K562 (cell line): Measurements from ENCODE around the gene CD48. TPM values are rescaled to one million over a fixed set of nuclear protein-coding genes. Genes with fewer than 3 reads are reported as not detected.

Source experiments
- C11orf30 ChIP-seq: fragments of 450-650 bp; IDR thresholded peaks from 2 replicates; pipeline ENCODE4 v1.6.1; 2016; ENCODE audit warnings: low read depth, mild to moderate bottlenecking
- JUND ChIP-seq, 2 experiments: IDR thresholded peaks; 2 replicates in 1 of 2; 3 replicates in 1 of 2; pipeline ENCODE4 v1.6.1; 2011; ENCODE audit warnings: borderline replicate concordance in 2 of 2, low read depth in 2 of 2, low read length in 2 of 2, improper control_type of control experiment in 1 of 2, missing biosample characterization in 1 of 2, missing genetic modification characterization in 1 of 2, missing genetic modification reagents in 1 of 2
- KLF10 ChIP-seq: fragments of 250-450 bp; sonication (Bioruptor Pico); IDR thresholded peaks from 2 replicates; pipeline ENCODE4 v1.6.1; 2021; ENCODE audit warnings: matching md5 sums
- MGA ChIP-seq: fragments of 450-650 bp; IDR thresholded peaks from 2 replicates; pipeline ENCODE4 v1.6.1; 2016; ENCODE audit warnings: mild to moderate bottlenecking, moderate library complexity
- PML ChIP-seq: IDR thresholded peaks from 2 replicates; pipeline ENCODE4 v1.6.1; 2012; ENCODE audit warnings: low read length, inconsistent platforms
- TARDBP ChIP-seq: fragments of 450-650 bp; IDR thresholded peaks from 2 replicates; pipeline ENCODE4 v1.6.1; 2016
- ZBTB11 ChIP-seq, 3 experiments: fragments of 200-800 bp in 1 of 3; fragments of 250-450 bp in 1 of 3; fragments of 450-650 bp in 1 of 3; sonication (Bioruptor Pico) in 1 of 3; sonication (Bioruptor generic) in 1 of 3; formaldehyde crosslinking in 1 of 3; IDR thresholded peaks; 2 replicates each; pipeline versions ENCODE4 v1.6.1 to v1.8.0; 2016 to 2022; ENCODE audit warnings: mild to moderate bottlenecking in 2 of 3, missing genetic modification characterization in 2 of 3, missing compliant biosample characterization in 1 of 3, moderate library complexity in 1 of 3
- ZNF830 ChIP-seq: fragments of 250-450 bp; sonication (Bioruptor Pico); IDR thresholded peaks from 2 replicates; pipeline ENCODE4 v1.5.0; 2021; ENCODE audit warnings: mild to moderate bottlenecking
- polyA plus RNA-seq, 8 experiments: library from polyadenylated mRNA; depleted of rRNA in 4 of 8; stranded (reverse) in 5 of 8; unstranded in 3 of 8; fragments of >200 nt; fragmentation: Nextera tagmentation in 2 of 8; fragmentation: Illumina TruSeq in 1 of 8; extraction: Ambion mirVana in 2 of 8; extraction: Trizol in 1 of 8; gene quantifications; 2 replicates each; pipeline versions ENCODE4 v1.2.1 to v1.2.3, GENCODE V29; 2011 to 2014; ENCODE audit warnings: inconsistent platforms in 1 of 8, missing spikeins in 1 of 8
- total RNA-seq, 7 experiments: library from RNA; depleted of rRNA in 6 of 7; stranded (reverse); fragments of >200 nt in 6 of 7; fragmentation: Illumina TruSeq in 2 of 7; extraction: Trizol in 2 of 7; gene quantifications; 2 replicates each; pipeline versions ENCODE4 v1.2.1 to v1.2.3, GENCODE V29; 2011 to 2021; ENCODE audit warnings: low replicate concordance in 1 of 7

CD48 gene
- total and polyA plus RNA-seq, 9 of the 15 experiments (the other 6 are each of a cell fraction or from before 2014, with no cell fraction given): 0.10 to 0.42 (median 0.29) TPM; not detected in 3

DNA sequence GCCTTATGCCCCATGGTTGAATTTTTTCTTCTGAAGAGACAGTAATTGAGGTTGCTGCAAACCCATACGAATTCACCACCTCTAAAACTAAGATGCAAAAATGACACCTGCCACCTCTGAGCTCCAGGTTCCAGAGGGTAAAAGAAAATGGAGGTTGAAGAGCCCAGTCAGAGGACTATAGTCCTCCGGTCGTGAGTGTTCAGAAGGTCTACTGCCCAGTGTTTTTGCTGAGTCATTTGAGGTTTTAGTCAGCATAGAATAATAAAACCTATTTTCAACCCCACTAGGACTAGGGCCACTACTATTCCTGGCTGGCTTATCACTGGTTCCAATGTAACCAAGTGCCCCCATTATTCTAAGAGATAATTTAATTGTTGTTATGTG is 14.5 kb upstream of the CD48 start (continued):
- TF ChIP-seq ZBTB11 (CRISPR knock-in tag; IDR thresholded peaks at IDR 0.05) (no peak), TARDBP (no peak), KLF10 (CRISPR knock-in tag) (no peak), JUND (IDR thresholded peaks at IDR 0.05; ENCODE audit: borderline replicate concordance, low read depth, low read length) (0 out of 2 replicates have a peak, but pooled peaks have one; percentile 50), JUND (tag; IDR thresholded peaks at IDR 0.05; ENCODE audit: borderline replicate concordance, low read depth, low read length) (no peak; the same call in 2 of the 3 replicates), ZNF830 (no peak), C11orf30 (peak; percentile 95), PML (peak; percentile 85), MGA (no peak)
